Activated CD8-positive, alpha-beta T cell treated with anti-CD3 and anti-CD28 coated beads for 36 hours (primary cell): Measurements from ENCODE around the gene MOCS2. TPM values are rescaled to one million over a fixed set of nuclear protein-coding genes. Genes with fewer than 3 reads are reported as not detected.

Experiments
- ATAC-seq: fragments of 200-7000 bp; cut with Tn5 transposase; one replicate; pipeline ENCODE4 v1.10.0; 2021; ENCODE audit warnings: mild to moderate bottlenecking, moderate library complexity
- CTCF ChIA-PET: fragments of 350-600 bp; sonication (Branson Sonifier 250); formaldehyde crosslinking; loops from one replicate; lab custom pipeline; 2021; ENCODE audit warnings: antibody characterized with exemption; lab: Charles Lee
- POLR2A ChIA-PET: fragments of 350-600 bp; sonication (Branson Sonifier 250); formaldehyde crosslinking; loops from one replicate; lab custom pipeline; 2021; ENCODE audit warnings: antibody characterized with exemption; lab: Charles Lee
- DNase-seq: peaks from one replicate; pipeline ENCODE4 v3.0.0-alpha.2; 2020
- H3K27ac Mint-ChIP-seq: one replicate; pipeline ENCODE4 v1.8.0; 2021; ENCODE audit warnings: mild to moderate bottlenecking, mixed read lengths
- H3K27me3 Mint-ChIP-seq: one replicate; pipeline ENCODE4 v1.8.0; 2021; ENCODE audit warnings: mixed read lengths
- H3K36me3 Mint-ChIP-seq: one replicate; pipeline ENCODE4 v1.8.0; 2021; ENCODE audit warnings: low read depth, mixed read lengths
- H3K4me1 Mint-ChIP-seq: one replicate; pipeline ENCODE4 v1.8.0; 2021; ENCODE audit warnings: low read depth, mixed read lengths
- H3K4me3 Mint-ChIP-seq: one replicate; pipeline ENCODE4 v1.8.0; 2021; ENCODE audit warnings: mild to moderate bottlenecking, moderate library complexity, mixed read lengths
- H3K9me3 Mint-ChIP-seq: one replicate; pipeline ENCODE4 v1.8.0; 2021; ENCODE audit warnings: mixed read lengths
- CTCF ChIP-seq: fragments of 200-600 bp; IDR thresholded peaks from one replicate; pipeline ENCODE4 v1.8.0; 2022; ENCODE audit warnings: antibody characterized with exemption, mild to moderate bottlenecking
- intact Hi-C: fragments of 100-400 bp; cut with micrococcal nuclease; formaldehyde crosslinking; loops from one replicate; pipeline ENCODE4 v1.10.0; 2022
- total RNA-seq, 2 experiments: library from RNA; stranded (reverse); gene quantifications; one replicate each; pipeline ENCODE4 v1.2.3, GENCODE V29; 2021

The MOCS2 gene
- total RNA-seq, 2 experiments from 2014 or later, result 18.6 to 19.9 TPM

- H3K9me3 Mint-ChIP-seq, result peaks cover 1% of the 10 kb centered on the region
- ATAC-seq (no peak), DNase-seq (no peak)
- intact Hi-C loops, result no loop called here
- no peak overlapping the region for H3K27ac Mint-ChIP-seq
- no peaks in the 10 kb centered on the region for H3K27me3 Mint-ChIP-seq
- no peaks in the 10 kb centered on the region for H3K4me1 Mint-ChIP-seq
- no peak for TF ChIP-seq CTCF
- no peaks in the 10 kb centered on the region for H3K36me3 Mint-ChIP-seq
- ChIA-PET POLR2A (no interaction called here), CTCF (interaction anchor here (1.1 kb wide), 1 partner anchor 13 kb away, joined by 3 read pairs; no protein-coding TSS in a partner anchor)
- H3K4me3 Mint-ChIP-seq, result no peak overlapping the region
Observed at GRCh38 chr5:53127107-53127506, 17.6 kb upstream of the MOCS2 start.

DNA sequence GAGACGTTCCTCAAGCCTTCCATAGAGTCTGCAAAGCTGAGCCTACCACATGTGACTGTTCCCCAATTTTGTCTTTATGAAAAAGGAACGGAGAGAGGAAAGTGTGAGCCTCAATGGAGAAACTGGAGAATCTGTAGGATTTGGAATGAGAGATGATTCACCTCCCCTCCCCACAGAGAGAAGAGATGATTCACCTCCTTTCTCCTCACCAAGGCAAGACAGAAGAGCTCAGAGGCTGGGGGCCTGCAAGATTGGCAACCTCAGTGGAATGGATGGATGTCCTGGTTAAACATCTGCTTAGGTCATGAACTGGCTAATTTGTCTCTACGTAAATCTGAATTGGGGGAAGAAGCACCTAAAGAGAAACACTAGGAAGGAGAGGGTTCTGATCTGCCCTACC is 17.0 kb upstream of the MOCS2 start:
- CTCF ChIA-PET, result interaction anchor here (1.1 kb wide), 1 partner anchor 13 kb away, joined by 3 read pairs; no protein-coding TSS in a partner anchor
- POLR2A ChIA-PET, result no interaction called here

DNA sequence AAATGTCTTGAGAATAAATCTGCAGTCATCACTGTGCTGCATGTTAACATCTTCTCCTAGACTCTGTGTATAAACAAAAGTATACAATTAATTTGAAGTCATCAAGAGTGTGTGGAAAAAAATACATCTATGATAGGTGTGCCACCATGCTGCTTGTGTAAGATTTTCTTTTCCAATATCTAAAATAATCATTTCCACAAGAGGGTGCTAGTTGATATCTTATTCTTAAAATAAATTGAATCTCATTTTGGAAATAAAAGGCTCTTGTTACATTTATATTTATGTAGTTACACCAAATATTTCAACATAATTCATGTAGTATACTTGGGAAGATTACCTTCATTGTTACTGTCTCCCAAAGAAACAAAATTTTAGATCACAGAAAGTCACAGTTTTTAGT is 14.1 kb upstream of the MOCS2 start:
- ATAC-seq, result no peak
- Mint-ChIP-seq H3K27ac (no peak overlapping the region), H3K36me3 (no peaks in the 10 kb centered on the region), H3K27me3 (no peaks in the 10 kb centered on the region), H3K4me3 (no peak overlapping the region), H3K4me1 (no peaks in the 10 kb centered on the region), H3K9me3 (no peaks in the 10 kb centered on the region)
- CTCF ChIA-PET, result interaction anchor here (0.9 to 1.3 kb wide), 3 partner anchors 14 to 48 kb away, joined by 3 to 5 read pairs (median 3); partner anchors contain the start of gene MOCS2
- no peak for TF ChIP-seq CTCF
- intact Hi-C loops, result no loop called here
- DNase-seq, result no peak
- POLR2A ChIA-PET, result no interaction called here

More for the DNA sequence above, 17.0 kb upstream of the MOCS2 start:
- Mint-ChIP-seq H3K27me3 (no peaks in the 10 kb centered on the region), H3K9me3 (peaks cover 1% of the 10 kb centered on the region), H3K4me3 (no peak overlapping the region), H3K4me1 (no peaks in the 10 kb centered on the region), H3K27ac (no peak overlapping the region), H3K36me3 (no peaks in the 10 kb centered on the region)
- no peak for TF ChIP-seq CTCF
- DNase-seq (no peak), ATAC-seq (no peak)
- intact Hi-C loops, result no loop called here

- Mint-ChIP-seq H3K27me3 (no peaks in the 10 kb centered on the region), H3K4me3 (no peak overlapping the region), H3K27ac (no peak overlapping the region), H3K9me3 (no peaks in the 10 kb centered on the region), H3K4me1 (no peaks in the 10 kb centered on the region), H3K36me3 (peaks cover under 1% of the 10 kb centered on the region)
- ChIA-PET POLR2A (no interaction called here), CTCF (interaction anchor here (1.3 kb wide), 1 partner anchor 10 kb away, joined by 4 read pairs; the partner anchor contains the start of gene MOCS2)
- DNase-seq (no peak), ATAC-seq (no peak)
- TF ChIP-seq CTCF, result no peak
- intact Hi-C loops, result no loop called here
Observed at GRCh38 chr5:53120165-53120564, 10.6 kb upstream of the MOCS2 start.

GRCh38 chr5:53118879-53119278 is 9.3 kb upstream of the MOCS2 start:
- TF ChIP-seq CTCF, result no peak
- no peaks in the 10 kb centered on the region for H3K27me3 Mint-ChIP-seq
- no peaks in the 10 kb centered on the region for H3K9me3 Mint-ChIP-seq
- ChIA-PET CTCF (interaction anchor here (1.0 to 1.3 kb wide), 3 partner anchors 9 to 1111 kb away, joined by 3 to 4 read pairs (median 3); partner anchors contain the start of gene MOCS2), POLR2A (no interaction called here)
- DNase-seq (no peak), ATAC-seq (no peak)
- intact Hi-C loops, result no loop called here
- no peak overlapping the region for H3K4me3 Mint-ChIP-seq
- H3K27ac Mint-ChIP-seq, result no peak overlapping the region
- no peaks in the 10 kb centered on the region for H3K4me1 Mint-ChIP-seq
- H3K36me3 Mint-ChIP-seq, result peaks cover 2% of the 10 kb centered on the region
